Measurements from ENCODE around the gene PCBP3.
"Not testable (repeated sequence)": the region's sequence is repeated elsewhere in the genome, so short reads cannot be mapped to it uniquely, and the experiment has no call there.

Gene PCBP3

DNA sequence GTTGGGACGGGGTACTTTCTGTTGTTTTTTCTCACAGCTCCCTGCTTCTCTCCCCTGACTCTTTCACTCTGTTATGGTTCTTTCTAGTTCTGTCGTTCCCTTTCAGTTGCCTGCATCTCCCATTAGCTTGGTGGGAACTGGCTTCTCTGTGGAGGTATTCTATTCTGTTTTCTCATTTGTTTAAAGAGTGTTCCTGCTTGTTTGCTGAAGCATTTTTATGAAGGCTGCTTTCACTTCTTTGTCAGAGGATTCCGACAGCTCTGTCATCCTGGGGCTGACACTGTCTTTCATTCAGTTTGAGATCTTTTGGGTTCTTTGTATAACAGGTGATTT lies 242.0 kb downstream of the PCBP3 start:
- Histone ChIP-seq H3K36me3 (no peaks in the 10 kb centered on the region), H3K9me3 (ENCODE audit: severe bottlenecking) (no peaks in the 10 kb centered on the region), H3K27ac (no peak overlapping the region), H3K4me3 (ENCODE audit: low read depth, low read length) (no peak overlapping the region), H3K27me3 (ENCODE audit: insufficient read depth, low read depth, severe bottlenecking) (no peaks in the 10 kb centered on the region)
- DNase-seq = no peak
- no peak for TF ChIP-seq CTCF (IDR thresholded peaks at IDR 0.05; ENCODE audit: low read depth, low read length)

GRCh38 chr21:45885930-45886601 lies 242.5 kb downstream of the PCBP3 start:
- not testable (repeated sequence) for H3K9me3 ChIP-seq (ENCODE audit: severe bottlenecking); H3K27me3 ChIP-seq (ENCODE audit: insufficient read depth, low read depth, severe bottlenecking); H3K27ac ChIP-seq; H3K4me3 ChIP-seq (ENCODE audit: low read depth, low read length); DNase-seq; H3K36me3 ChIP-seq

- H3K36me3 ChIP-seq = no peaks in the 10 kb centered on the region
- H3K4me3 ChIP-seq (ENCODE audit: low read depth, low read length) = no peak overlapping the region
- H3K27me3 ChIP-seq (ENCODE audit: insufficient read depth, low read depth, severe bottlenecking) = no peaks in the 10 kb centered on the region
- H3K9me3 ChIP-seq (ENCODE audit: severe bottlenecking) = no peaks in the 10 kb centered on the region
- no peak for DNase-seq
- H3K27ac ChIP-seq = no peak overlapping the region
- TF ChIP-seq CTCF (IDR thresholded peaks at IDR 0.05; ENCODE audit: low read depth, low read length) = no peak
Measured at GRCh38 chr21:45886610-45887026, 243.1 kb downstream of the PCBP3 start.

GRCh38 chr21:45887120-45887611 lies 243.6 kb downstream of the PCBP3 start:
- no peak for DNase-seq
- no peak overlapping the region for H3K4me3 ChIP-seq (ENCODE audit: low read depth, low read length)
- H3K9me3 ChIP-seq (ENCODE audit: severe bottlenecking) = no peaks in the 10 kb centered on the region
- no peak overlapping the region for H3K27ac ChIP-seq
- no peaks in the 10 kb centered on the region for H3K27me3 ChIP-seq (ENCODE audit: insufficient read depth, low read depth, severe bottlenecking)
- TF ChIP-seq CTCF (IDR thresholded peaks at IDR 0.05; ENCODE audit: low read depth, low read length) = no peak
- no peaks in the 10 kb centered on the region for H3K36me3 ChIP-seq

DNA sequence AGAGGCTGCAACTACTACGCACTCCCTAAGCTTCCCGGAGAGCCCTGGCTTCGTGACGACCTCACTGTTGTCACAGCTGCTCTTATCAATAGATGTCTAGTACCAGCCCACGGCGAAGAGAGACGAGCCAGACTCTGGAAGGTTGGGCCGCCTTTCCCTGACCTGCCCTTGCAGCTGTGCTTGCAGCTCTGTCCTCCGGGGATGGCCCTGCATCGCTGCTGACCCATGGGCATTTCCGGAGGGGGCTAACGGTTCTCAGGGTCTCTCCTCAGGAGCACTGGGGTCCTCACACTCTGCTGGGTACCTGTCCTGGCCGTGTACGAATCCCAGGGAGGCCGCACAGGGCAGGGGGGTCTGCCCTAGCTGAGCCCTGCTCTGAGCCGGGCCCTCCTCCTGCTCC lies 244.3 kb downstream of the PCBP3 start:
- Histone ChIP-seq H3K36me3 (no peaks in the 10 kb centered on the region), H3K4me3 (ENCODE audit: low read depth, low read length) (no peak overlapping the region), H3K27ac (no peak overlapping the region), H3K9me3 (ENCODE audit: severe bottlenecking) (no peaks in the 10 kb centered on the region), H3K27me3 (ENCODE audit: insufficient read depth, low read depth, severe bottlenecking) (no peaks in the 10 kb centered on the region)
- no peak for TF ChIP-seq CTCF (IDR thresholded peaks at IDR 0.05; ENCODE audit: low read depth, low read length)
- DNase-seq = no peak

DNA sequence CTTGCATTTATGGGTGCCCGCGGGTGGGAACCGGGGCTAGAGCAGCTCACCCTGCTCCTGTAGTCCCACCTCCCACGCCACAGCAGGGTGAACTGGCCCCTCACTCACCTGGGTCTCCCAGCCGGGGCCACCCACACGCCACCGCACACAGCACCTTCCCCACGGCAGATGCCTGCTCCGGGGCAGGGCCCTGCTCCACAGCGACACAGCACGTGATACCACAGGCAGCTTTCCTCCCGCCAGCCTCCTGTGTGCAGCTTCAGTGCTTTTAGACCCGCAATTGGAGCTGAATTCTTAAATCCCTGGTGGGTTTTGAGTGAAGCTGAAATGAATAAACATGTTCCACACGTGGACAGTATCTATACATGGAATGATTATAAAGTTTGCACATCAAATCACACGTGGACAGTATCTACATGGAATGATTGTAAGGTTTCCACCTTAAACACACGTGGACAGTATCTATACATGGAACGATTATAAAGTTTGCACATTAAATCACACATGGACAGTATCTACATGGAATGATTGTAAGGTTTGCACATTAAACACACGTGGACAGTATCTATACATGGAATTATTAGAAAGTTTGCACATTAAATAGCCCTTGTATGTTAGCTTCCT lies 245.0 kb downstream of the PCBP3 start:
- Histone ChIP-seq H3K27ac (no peak overlapping the region), H3K9me3 (ENCODE audit: severe bottlenecking) (no peaks in the 10 kb centered on the region), H3K36me3 (no peaks in the 10 kb centered on the region), H3K4me3 (ENCODE audit: low read depth, low read length) (no peak overlapping the region), H3K27me3 (ENCODE audit: insufficient read depth, low read depth, severe bottlenecking) (no peaks in the 10 kb centered on the region)
- DNase-seq = no peak
- TF ChIP-seq CTCF (IDR thresholded peaks at IDR 0.05; ENCODE audit: low read depth, low read length) = no peak

Data from WERI-Rb-1 (cell line).